Glomerular endothelial cell (primary cell): ENCODE data around the gene C16orf89. TPM values are rescaled to one million over a fixed set of nuclear protein-coding genes. Genes with fewer than 3 reads are reported as not detected.
"Not testable (repeated sequence)": the region's sequence is repeated elsewhere in the genome, so short reads cannot be mapped to it uniquely, and the experiment has no call there.

Experiments
- DNase-seq: peaks from one replicate; pipeline ENCODE4 v3.0.0-alpha.2; 2011; ENCODE audit warnings: low read depth, low spot score; ENCODE audit errors: extremely low read depth
- total RNA-seq: library from RNA; depleted of rRNA; stranded (reverse); fragments of >200 nt; gene quantifications from 2 replicates; pipeline ENCODE4 v1.2.3, GENCODE V29; 2015

Gene C16orf89
- total RNA-seq, 1 donor from 2014 or later: 0.35 TPM

DNA sequence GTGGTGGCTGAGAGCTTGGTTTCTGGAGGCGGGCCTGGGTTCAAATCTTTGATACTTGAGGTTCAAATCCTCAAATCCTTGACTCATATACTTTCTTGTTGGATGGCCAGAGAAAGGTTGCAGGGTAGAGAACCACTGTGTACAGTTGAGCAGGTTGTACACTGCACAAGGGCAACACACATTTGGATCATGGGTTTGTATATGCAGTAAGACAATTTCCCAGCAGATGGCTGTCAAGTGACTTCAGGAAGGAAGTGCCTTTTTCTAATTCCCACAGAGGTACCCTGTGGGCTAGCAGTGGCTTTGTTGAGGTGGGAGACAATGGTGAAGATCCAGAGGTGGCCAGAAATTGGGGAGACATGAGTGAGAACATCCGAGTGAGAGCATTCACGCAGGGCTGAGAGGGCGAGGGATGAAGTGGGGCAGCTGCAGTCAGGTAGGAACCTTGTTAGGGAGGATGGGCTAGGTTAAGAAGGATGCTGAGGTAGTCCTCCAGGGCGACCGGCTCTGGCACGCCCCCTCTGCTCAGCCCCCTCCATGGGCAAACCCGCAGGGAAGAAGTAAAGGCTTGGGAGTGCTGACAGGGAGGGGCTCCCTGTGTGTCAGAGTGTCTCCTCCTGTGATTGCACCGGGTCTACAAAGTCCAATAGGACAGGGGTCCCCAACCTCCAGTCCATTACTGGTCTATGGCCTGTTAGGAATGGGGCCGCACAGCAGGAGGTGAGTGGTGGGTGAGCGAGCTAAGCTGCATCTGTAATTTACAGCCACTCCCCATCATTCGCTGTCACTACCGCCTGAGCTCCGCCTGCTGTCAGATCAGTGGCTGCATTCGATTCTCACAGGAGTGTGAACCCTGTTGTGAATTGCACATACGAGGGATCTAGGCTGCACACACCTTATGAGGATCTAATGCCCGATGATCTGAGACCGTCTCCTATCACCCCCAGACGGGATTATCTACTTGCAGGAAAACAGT is 2.7 kb downstream of the C16orf89 start:
- DNase-seq: no peak

DNA sequence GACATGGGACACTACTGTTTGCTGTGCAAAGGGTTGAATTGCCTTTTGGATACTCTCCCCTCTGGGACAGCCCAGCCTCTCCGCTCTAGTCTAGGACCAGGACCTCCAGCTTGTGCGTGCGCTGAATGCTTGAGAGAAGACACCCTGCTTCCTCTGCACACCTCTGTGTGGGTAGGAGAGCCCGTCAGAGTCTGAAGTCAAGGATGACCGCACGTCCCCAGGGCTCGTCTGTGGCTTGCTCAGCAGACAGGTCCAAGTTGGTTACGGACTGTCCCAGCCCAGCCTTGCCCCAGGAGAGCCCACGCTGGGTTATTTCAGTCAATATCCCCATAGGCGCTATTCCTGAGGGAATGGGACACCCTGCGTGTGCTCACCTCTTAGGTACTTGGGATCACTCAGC is 3.7 kb downstream of the C16orf89 start:
- DNase-seq: no peak

DNA sequence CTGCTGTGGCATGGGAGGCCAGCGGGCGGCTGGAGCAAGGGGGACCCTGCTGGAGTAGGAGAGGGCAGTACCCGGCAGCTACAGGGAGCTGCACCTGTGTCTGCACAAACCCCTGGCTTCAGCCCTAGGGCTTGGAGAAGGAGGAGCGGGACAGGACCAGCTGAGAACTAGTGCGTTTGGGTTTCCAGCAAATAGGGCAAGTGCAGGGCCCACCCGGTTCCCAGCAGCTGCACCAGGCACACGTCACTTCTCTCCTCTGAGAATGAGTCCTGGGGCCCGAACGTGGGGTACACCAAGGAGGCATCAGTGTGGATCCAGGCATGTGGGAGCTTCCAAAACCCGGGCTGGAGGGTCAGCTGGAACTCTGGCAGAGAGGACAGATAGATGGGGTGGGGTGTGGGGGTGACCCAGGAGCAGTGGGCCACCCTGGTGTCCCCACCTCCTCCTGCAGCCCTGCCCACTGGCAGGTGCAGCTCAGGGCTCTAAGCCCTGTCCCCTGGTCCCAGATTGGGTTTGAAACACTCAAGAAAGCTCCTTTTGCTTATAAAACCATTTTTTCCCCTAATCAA is 5.6 kb downstream of the C16orf89 start:
- no peak for DNase-seq

- no peak for DNase-seq
These were observed 6.2 kb downstream of the C16orf89 start for GRCh38 chr16:5059386-5060072.

DNA sequence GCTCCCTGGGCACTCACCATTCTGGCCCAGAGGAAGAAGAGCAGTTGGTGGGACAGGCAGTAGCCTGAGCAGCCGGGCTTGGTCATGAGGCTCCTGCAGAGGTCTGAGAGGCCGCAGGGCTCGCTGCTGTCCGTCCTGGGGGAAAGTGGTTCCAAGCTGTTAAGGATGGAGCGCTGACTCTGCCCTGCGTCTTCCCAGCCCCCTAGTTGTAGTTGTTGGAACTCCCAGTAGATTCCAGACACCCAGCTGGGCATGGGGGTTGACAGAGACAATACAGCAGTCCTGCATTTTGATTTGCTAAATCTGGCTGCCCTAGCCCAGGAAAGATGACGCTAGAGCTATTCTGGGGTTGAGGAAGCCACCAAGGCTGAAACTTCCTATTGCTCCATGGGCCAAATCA is 7.3 kb downstream of the C16orf89 start:
- DNase-seq: no peak

DNA sequence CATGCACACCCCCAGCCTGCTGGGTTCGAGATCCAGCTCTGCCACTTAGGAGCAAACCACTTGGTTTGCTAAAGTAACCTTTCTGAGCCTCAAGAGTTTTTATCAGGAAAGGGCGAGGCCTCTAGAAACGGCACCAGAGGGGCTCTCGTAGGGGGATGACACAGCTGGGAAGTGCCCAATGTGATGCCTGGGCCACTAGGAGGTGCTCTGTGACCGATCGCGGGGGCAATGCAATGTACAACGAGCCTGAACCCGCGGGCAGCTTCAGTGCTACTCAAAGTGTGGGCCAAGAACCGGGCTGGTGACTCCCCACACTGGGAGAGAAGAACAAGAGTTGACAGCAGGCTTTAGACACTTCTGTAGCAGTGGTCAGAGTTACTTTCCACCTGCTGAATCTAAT is 9.4 kb downstream of the C16orf89 start:
- no peak for DNase-seq

GRCh38 chr16:5054876-5055865 is 10.6 kb downstream of the C16orf89 start:
- DNase-seq: no peak

DNA sequence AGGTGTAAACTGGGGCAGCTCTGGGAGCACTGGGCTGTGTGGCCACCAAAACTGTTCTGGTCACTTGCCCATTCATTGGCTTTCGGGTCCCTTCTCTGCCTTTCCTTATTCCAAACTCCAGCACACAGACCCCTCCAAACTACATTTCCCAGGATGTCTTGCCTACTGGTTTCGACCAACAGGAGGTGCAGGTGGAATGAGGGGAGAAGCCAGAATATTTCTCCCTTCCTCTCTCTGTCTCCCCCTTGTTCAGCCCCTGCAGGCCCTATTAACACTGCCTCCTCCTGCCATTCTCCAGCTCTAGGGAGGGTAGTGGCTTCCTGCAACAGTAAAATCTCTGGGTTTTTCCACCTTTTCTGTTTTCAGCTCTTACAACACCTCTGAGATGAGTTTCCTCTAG is 18.8 kb downstream of the C16orf89 start:
- no peak for DNase-seq

DNA sequence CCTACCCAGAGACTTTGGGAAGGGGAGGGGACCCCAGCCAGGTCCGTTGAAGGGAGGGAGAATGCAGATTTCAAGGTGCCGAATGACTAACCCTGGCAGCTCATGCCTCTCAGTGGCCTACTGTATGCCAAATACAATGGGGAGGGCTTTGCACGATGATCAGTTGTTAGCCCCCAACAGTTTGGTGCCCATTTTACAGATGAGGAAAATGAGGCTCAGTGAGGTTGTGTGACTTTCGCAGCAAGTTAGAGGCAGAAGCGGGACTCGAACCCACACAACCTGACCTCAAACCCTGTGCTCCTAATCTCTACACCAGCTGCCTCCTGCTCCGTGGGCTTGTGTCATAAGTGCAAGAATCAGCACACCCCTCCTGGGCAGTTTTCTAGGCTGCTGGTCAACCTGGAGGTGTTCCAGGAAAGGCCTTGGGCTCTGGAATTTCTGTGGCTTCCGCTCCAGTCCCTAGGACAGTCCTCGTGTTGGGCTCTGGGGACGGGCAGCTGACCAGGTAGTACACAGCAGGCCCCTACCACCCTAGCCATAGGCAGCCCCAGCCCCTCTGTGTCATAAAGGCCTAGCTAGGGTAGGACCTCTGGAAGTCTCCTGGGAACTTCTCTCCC is 20.1 kb downstream of the C16orf89 start:
- DNase-seq: no peak

DNA sequence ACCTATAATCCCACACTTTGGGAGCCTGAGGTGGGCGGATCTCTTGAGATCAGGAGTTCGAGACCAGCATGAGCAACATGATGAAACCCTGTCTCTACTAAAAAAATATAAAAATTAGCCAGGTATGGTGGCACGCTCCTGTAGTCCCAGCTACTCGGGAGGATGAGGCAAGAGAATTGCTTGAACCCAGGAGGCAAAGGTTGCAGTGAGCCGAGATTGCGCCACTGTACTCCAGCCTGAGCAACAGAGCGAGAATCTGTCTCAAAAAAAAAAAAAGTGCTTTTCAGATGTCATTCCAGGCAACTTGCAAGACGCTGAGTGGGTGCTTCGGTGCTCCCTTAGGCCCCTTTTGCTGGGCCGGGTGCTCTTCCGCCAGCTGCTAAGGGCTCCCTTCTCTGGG is 21.2 kb downstream of the C16orf89 start:
- DNase-seq: not testable (repeated sequence)

DNA sequence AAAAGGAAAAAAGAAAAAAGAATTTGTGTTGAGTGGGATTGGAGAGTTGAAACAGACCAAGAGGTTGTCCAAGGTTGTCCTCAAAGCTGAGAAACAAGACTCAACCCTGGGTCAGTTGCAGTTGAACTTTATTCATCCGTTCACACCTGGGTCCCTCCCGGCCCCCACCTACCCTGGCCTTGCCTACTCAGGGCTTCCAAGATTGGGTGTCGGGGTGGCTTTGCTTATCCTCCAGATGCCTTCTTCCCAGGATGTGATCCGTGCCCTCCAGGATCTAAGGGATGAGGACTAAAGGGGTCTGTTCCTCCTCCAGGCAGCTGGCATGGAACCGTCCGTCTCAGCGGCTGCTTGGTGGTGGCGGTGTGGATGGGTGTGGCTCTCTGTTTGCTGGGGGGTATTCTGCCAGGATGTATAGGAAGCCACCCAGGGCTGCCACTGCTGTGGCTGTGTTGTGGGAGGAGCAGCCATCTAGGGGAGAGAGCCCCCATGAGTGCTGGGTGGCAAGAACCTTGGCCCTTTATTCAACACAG is 21.7 kb downstream of the C16orf89 start:
- no peak for DNase-seq

- no peak for DNase-seq
These were observed 23.1 kb downstream of the C16orf89 start for GRCh38 chr16:5042574-5043171.

- DNase-seq: no peak
These were observed 24.1 kb downstream of the C16orf89 start for GRCh38 chr16:5041600-5042133.

DNA sequence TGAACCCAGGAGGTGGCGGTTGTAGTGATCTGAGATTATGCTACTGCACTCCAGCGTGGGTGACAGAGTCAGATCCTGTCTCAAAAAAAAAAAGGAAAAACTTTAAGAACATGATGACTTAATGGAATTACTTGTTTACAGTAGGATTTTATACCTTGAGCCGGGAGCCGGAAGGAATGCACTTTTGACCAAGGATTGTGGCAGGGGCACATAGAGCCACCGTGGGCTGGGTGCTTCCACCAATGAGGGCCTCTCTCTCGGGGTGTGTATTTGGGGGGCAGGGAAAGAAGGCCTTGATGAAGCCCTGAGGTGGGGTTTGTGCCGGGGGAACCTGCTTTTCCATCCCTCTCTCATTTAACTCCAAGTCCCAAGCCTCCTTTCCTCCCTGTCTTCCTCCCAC is 25.3 kb downstream of the C16orf89 start:
- DNase-seq: no peak

DNA sequence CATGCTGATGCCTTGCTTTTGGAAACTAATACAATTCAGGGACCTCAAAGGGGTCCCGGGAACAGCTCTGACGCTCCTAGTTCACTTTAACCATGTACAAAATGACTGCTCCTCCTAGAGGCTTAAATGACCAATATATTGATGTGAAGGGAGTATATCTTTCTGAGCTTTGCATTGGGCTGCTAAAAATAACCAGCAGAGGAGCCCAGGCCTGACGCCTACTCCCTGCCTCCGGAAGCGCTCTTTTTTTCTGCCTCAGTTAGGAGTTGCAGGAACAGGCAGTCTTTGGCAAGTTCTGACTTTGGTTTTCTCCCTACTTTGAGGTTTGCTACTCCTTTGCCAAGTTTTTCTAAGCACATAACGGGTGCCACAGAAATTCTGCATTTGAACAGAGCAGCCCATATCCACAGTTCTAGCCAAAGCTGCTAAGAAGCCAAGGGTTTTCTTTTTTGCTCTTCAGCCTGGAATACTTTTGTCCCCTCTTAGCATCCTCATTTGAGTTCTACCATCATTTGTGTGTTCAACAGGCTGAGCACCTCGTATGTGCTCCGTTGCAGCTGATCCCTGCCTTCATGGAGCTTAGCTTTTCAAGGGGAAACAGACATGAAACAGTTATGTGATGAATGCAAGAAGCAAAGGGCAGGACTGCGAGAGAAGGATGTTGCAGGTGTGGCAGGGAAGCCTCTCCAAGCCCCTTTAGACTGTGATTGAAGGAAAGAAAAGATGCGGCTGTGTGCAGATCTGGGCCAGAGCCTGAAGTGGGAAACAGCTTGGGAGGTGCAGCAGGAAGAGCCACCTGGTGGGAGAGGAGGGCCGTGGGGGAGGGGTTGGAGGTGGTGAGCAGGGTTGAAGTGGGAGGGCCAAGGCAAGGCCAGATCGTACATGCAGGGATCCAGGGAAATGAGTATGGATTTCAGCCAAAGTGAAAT is 29.3 kb downstream of the C16orf89 start:
- DNase-seq: no peak

DNA sequence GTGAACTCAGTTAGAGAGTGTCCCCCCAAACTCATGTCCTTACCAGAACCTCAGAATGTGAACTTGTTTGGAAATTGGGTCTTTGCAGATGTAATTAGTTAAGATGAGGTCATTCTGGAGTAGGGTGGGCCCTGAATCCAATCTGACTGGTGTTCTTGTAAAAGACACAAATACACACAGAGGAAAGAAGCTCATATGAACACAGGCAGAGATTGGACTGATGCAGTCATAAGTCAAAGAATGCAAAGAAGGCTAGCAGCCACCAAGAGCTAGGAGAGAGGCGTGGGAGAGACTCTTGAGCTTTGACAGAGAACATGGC is 29.9 kb downstream of the C16orf89 start:
- no peak for DNase-seq

- DNase-seq: no peak
These were observed 31.6 kb downstream of the C16orf89 start for GRCh38 chr16:5034167-5034523.
